Measurements from ENCODE around the gene VAMP5.

GRCh38 chr2:85545780-85546240 lies 38.4 kb upstream of the VAMP5 start:
- TF ChIP-seq CTCF (IDR thresholded peaks at IDR 0.05), result no peak
- no peak for TF ChIP-seq EZH2 (IDR thresholded peaks at IDR 0.05; ENCODE audit: borderline replicate concordance, insufficient read depth, low read depth, low read length, poor library complexity, severe bottlenecking)

All from B cell (primary cell).